NCI-H69 (cell line): ENCODE data around the gene COL23A1.
"Not testable (repeated sequence)": the region's sequence is repeated elsewhere in the genome, so short reads cannot be mapped to it uniquely, and the experiment has no call there.

Experiments used
- DNase-seq: peaks from one replicate; lab custom pipeline; 2025; lab: John Stamatoyannopoulos, UW

COL23A1 gene

GRCh38 chr5:178302321-178302720 is 287.9 kb downstream of the COL23A1 start:
- not testable (repeated sequence) for DNase-seq

- DNase-seq: no peak
These were observed 288.6 kb downstream of the COL23A1 start for GRCh38 chr5:178301641-178302040.

DNA sequence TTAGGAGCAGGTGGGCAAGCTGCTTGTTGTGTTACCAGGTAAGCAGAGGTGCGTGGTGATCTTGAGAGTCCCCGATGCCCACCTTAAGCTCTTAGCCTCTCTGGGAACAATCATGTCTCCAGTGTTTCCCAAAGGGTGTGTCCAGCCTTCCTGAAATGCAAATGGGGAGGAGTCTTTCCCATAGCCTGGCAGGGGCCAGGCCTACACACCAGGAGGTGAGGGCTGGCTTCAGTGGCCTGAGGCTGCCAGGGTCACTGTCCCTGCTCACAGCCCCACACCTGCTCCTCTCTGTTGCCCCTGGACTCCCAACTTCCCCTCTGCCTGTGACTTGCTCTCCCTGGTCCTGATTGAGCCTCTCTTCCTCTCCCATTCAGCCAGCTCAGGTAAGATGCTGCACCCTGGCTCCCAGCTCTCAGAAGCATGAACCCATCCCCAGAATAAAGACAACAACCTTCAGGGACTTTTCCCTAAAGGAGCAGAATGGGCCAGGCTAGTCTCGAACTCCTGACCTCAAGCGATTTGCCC is 291.8 kb downstream of the COL23A1 start:
- DNase-seq: no peak

DNA sequence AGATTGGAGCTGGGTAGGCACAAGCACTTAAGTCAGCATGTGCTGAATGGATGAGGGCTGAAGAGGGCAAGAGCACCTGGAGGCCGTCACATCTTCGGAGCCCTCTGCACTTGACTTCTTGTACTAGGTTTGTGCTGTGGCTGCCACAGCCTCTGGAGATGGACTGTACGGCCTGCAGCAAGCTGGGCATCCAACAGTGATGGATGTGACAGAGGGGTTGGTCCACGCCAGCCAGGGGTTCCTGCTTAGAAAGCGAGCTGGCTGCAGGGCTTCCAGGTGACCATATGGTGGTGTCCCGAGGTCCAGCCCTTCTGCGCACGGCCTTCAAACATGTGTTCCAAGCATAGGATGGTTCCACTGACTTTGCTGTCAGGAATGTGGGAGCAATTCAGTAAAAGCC is 292.4 kb downstream of the COL23A1 start:
- no peak for DNase-seq

DNA sequence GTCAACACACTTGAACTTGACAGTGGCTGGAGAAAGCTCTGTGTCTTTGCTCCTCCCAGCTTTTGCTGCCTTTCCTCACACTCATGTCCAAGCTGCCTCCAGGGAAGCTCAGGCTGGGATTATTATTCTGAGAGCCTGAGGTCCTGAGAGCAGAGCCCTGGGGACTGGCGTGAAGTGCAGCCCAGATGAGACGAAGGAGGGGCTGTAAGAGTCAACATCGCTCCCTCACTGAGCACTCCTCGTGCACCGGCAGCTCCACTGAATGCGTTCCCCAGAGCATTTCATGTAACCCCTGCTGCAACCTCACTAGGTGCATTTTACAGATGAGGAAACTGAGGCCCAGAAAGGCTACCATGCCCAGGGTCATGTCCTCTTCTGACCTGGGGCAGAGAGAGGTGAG is 294.1 kb downstream of the COL23A1 start:
- no peak for DNase-seq

- DNase-seq: no peak
These were observed 294.6 kb downstream of the COL23A1 start for GRCh38 chr5:178295589-178295988.

DNA sequence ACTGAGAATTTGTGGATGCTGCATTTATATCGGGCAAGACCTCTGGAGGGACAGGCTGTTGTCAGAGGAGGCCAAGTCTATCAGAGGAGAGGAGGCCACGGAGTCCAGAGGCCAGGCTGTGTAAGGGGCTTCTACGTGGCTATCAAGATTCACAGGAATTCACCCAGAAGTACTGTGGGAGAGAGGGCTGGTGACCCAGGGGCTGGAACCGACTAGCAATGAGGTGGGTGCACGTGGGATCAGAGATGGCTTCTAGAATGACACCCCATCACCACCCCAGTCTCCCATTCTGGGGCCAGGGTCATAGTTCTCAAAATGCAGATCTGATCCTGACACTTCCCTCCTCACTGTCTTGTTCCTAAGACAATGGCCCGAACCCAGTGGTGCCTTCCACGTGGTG is 296.4 kb downstream of the COL23A1 start:
- DNase-seq: no peak

DNA sequence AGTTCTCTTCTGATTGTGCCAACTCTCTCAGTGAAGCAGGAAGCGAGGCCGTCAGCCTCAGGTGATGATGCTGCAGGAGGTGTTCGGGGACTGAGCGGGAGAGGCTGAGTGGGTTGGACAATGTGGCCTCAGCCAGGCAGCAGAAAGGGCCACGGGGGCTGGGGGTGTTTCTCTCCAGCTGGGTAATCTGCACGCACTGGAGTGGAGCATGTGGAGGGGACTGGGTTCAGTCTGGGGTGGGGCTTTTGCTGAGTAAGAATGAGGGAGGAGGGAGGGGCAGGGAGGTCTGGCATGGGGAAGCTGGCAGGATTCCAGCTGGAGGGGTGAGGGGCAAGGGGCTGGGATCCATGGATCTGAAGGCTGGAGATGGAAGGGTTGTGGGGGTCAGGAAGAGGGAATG is 296.8 kb downstream of the COL23A1 start:
- DNase-seq: peak; percentile 12

DNA sequence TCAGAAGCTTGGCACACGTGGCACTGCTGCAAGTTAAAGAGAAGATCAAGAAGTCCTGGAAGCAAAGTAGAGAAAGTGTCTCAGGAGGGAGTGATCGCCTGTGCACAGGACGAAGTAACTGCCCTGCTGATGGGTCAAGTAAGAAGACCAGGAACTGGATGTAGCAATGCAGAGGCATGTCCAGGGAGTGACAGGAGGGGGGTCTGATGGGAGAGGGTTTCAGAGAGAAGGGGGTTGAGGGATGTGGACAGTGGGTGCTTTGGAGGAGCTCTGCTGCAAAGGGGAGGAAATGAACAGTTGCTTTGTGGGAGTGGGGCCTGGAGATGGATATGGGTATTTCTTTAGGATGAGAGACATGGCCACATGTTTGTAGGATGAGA is 297.4 kb downstream of the COL23A1 start:
- DNase-seq: no peak

- DNase-seq: no peak
These were observed 298.0 kb downstream of the COL23A1 start for GRCh38 chr5:178291969-178292825.

DNA sequence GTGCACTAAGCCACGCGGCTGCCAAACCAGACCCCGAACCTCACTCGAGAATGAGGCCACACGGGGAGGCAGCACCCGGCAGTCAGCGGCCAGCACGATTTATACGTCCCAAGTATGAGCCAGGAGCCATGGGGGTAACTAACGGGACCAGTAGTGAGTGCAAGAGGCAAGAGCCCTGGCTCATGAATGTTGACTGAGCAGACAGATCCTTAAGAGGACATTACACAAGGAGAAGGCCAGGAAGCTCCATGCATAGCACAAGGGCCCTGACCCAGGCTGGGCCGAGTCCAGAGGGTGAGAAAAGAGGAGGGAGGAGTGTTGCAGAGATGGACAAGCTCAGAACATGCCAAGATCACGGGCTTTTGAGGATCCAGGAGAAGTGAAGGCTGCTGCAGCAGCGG is 299.0 kb downstream of the COL23A1 start:
- DNase-seq: no peak

DNA sequence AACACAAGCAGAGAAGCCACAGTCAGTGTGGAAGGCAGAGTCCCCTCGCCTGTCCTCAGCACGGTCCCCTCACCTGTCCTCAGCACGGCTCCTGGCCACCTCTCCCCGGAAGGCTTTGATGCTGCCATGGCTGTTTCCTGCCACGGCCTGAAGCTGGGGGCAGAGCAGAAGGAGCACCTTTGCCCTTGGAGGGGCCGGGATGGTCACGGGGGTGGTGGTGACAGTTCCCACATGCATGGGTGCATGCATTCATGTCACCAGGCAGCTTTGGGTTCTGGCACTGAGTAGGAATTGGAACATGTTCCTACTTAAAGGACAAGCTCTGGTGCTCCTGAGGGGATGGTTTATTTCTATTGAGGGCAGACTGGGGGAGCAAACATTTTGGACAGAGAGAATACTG is 299.8 kb downstream of the COL23A1 start:
- DNase-seq: no peak

- no peak for DNase-seq
These were observed 300.8 kb downstream of the COL23A1 start for GRCh38 chr5:178289438-178289837.

DNA sequence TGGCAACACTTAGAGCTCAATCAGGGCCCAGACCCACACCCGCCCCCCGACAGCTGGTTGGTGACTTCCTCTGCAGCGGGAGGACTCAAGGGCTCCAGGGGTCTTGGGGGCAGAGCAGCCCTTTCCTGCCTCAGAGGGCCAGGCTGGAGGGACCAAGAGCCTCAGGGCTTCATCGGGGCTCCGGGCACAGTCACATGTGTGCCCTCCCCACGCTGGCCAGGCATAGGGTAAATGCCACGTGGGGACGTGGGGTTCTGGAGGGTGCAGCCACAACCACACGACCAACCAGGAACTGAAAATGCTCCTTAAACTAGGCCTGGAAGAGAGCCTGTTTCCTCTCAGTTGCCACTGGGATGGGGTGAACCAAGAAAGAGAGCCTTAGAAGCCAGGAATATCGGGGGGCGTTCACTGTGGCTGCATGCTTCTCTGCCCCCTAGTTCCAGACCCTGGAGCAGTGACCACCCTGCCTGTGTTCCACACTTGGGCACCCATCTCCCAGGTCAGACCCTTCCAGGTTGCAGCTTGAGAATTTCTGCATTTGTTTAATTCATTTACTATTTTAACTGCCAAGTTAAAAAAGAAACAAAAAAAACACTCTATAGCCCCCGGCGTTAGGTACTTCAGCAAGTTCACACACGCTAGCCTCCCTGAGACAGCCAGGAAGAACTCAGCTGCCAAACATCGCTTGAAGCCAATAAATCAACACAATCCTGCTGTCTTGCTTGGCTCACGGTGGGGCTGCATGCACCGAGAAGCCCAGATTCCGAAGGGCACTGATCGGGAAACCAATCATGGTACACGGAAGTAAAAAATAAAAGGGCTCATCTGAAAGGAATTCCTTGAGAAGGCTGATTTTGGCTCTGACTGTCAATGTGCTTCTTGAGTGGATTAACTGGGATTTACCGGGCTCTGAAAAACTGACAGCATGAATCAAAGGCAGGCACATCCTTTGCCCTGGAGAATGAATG is 301.5 kb downstream of the COL23A1 start:
- peak; percentile 55 for DNase-seq

DNA sequence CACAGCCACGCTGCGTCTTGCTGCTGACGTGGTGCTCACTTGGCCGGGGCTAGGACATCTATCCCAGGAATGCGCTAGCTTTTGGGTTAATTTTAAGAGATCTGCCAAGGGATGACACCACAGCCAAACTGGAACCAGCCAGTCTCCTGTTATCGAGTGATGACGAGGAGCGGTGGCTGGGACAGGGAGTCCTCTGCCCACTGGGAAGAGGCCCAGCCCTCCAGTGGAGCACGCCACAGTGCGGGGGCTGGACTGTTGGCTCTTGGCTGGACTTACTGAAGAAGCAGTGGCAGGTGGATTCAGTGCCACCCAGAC is 302.4 kb downstream of the COL23A1 start:
- no peak for DNase-seq

DNA sequence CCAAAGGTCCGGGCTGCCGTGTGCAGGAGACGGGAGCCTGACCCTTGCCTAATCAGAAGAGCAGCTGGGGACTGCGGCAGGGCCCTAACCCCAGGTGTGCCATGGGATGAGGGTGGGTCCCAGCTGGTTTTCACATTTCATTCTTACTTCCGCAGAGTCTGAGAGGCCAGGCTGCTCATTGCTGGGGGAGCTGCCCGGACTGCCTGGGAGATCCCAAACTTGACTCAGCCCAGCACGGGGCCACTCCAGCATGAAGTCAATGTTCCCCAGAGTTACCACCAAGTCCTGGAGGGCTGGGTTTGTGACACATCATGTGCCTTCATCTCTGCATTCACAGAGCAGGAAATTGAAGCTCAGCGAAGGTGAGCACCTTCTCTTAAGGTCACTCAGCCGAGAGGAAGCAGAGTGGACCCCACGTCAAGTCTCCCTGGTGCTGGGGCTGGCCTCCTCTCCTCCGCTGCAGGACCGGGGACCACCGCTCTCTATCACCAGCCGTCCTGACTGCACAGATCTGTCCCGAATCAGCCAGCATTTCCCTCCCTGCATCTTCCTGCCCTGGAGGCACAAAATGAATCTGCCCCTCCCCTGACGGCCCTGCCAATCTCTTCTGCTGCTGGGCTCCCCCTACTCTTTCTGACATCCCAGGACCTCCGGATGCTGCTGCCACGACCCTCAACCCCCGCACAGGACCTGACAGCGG is 303.0 kb downstream of the COL23A1 start:
- DNase-seq: no peak

DNA sequence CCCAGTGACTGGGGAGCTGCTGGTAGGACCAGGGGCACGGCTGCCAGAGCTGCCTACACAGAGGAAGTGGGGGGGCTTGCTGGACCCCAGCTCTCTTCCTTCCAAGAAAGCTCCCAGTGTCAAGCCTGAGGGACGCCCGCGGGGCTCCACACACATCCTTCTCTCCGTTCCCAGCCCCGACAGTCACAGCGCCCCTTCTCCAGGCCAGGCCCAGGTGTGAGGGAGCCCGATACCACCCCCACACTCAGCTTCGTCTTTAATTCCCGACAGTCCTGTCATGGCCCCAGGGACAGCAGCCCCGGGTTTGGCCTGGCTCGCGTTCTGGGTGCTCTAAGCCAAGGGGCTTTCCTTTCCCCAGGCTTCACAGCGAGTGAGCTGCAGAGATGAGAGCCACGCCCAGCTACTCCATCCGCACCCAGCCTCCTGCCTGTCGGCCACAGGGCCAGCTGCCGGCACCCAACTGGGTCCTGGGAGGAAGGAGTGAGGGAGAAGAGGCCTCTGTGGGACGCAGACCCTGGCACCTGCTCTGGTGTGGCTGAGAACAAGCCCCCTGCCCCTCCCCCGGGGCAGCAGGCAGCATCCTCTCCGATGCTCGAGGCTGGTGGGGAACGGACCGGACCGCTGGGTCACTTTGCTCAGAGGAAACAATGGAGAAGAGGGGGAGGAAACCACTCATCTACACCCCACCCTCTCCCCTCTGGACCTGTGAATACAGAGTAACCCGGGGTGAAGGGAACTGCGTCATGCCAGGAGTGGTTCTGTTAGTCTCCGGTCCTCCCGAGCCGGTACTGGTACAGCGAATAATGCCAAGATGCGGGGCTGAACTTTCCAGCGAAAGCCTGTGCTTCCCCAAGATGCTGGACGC is 303.7 kb downstream of the COL23A1 start:
- peak; percentile 22 for DNase-seq

- DNase-seq: no peak
These were observed 304.6 kb downstream of the COL23A1 start for GRCh38 chr5:178285399-178286225.

DNA sequence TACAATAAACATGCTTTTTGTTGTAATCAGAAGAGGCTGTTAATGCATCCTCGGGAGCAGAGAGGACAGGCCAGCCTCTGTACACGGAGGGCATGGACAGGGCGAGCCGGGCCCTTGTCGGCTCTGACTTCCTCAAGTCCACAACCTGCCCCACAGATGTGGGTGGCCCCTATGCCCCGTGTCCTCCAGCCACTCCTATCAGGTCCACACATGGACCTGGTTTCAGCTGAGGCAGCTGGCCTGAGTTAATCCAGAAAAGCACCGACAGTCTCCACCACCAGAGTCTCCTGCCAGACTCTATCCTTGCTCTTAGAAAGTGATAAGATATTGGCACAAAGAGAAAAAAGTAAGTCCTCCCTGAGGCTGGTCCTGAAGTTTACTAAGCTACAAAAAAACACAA is 305.2 kb downstream of the COL23A1 start:
- DNase-seq: no peak

GRCh38 chr5:178284093-178284675 is 306.0 kb downstream of the COL23A1 start:
- no peak for DNase-seq
